ENCODE results near the gene NAPB. TPM values are rescaled to one million over a fixed set of nuclear protein-coding genes. Genes with fewer than 3 reads are reported as not detected.

NAPB gene
- total RNA-seq, 1 experiment from 2014 or later, result 9.6 TPM

DNA sequence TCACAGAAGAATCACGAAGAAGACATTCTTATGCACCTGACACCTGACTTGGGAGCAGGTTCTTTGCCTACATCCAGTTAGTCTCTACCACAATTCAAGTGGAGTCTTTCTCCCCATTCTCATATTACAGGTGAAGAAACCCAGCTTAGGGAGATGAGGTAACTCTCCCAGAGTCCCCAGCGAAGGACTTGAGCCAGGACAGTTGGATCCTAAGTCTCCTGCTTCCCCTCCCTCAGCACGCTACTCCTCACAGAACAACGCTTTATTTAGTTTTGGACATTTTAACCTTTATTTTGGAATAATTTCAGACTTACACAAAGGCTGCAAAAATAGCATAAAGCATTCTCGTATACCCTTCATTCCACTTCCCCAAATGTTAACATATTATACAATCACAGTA lies 17.4 kb upstream of the NAPB start:
- DNase-seq (ENCODE audit: low read depth), result no peak

DNA sequence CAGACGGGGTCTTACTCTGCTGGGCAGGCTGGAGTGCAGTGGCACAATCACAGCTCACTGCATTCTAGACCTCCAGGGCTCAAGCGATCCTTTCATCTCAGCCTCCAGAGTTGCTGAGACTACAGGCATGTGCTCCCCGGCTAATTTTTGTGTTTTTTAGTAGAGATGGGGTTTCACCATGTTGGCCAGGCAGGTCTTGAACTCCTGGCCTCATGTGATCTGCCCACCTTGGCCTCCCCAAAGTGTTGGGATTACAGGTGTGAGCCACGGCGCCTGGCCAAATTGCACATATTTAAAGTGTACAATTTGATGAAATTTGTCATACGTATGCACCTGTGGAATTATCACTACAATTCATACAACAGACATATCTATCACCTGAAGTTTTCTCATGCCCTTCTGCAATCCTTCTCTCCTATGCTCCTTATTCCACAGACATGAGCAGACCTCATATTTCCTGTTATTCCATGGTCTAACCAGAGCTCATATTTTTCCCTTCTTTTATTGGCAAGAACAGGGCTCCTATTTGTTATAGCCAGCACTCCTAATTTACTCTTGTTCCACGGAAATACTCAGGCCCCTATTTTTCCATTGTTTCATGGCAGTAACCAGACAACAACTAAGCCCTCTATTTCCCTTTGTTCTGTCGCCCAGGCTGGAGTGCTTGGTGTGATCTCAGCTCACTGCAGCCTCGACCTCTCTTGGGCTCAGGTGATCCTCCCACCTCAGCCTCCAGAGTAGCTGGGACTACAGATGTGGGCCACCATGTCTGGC lies 16.0 kb upstream of the NAPB start:
- no peak for DNase-seq (ENCODE audit: low read depth)

DNA sequence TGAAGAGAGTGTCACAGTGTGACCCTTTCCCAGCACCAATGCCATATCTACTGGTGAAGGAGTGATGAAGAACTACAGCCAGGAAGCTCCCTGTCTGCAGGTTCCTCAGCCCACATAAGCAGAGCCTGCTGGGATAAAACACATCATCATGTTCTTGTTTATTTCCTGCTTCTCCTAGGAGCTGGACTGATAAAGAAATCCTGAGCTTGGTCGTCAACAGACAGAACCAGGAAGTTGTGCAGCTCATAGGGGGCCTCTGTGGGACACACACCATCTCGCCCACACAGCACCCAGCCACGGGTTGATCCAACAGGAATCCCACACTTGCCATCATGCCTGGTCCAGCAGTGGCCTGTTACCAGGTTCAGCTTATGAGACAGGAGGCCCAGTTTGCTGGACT lies 15.4 kb upstream of the NAPB start:
- peak; percentile 31 for DNase-seq (ENCODE audit: low read depth)

DNA sequence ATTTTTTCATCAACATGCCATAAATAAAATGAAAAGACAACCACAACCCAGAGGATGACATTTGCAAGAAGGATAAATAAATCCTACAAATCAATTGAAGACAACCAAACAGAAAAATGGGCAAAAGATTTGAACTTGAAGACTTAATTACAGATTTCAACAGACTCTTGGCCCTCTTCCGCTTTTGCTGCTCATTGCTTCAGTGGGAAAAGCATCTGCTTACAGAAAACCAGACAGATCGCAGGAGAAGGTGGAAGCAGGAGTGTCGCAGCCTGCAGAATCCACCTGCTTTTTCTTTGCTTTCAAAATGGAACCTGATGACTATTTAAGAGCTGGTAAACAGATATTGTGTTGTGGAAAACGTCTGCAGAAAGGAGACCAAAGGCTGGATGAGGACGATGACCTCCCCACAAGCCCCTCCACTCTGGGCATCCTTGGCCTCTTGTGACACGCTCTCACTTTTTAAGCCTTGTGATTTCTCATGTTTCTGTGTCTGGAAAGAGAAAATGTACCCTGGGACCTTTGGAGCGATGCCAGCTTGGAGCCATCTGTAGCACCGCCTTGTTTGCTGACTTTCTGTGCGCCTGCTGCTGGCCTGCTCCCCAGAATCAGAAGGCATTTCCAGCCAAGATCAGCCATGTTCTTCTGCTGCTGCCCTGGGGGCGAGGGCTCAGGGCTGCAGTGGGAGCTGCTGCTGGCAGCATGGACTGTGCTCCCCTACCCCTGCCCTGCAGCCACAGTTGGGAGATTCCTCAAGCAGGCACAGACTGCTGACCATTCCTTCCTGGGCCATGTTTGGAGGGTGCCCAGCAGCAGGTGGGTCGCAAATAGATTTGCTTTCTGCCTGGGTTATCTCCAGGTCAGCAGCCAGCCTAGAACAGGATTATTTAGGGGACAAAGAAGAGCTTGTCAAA lies 14.6 kb upstream of the NAPB start:
- no peak for DNase-seq (ENCODE audit: low read depth)

DNA sequence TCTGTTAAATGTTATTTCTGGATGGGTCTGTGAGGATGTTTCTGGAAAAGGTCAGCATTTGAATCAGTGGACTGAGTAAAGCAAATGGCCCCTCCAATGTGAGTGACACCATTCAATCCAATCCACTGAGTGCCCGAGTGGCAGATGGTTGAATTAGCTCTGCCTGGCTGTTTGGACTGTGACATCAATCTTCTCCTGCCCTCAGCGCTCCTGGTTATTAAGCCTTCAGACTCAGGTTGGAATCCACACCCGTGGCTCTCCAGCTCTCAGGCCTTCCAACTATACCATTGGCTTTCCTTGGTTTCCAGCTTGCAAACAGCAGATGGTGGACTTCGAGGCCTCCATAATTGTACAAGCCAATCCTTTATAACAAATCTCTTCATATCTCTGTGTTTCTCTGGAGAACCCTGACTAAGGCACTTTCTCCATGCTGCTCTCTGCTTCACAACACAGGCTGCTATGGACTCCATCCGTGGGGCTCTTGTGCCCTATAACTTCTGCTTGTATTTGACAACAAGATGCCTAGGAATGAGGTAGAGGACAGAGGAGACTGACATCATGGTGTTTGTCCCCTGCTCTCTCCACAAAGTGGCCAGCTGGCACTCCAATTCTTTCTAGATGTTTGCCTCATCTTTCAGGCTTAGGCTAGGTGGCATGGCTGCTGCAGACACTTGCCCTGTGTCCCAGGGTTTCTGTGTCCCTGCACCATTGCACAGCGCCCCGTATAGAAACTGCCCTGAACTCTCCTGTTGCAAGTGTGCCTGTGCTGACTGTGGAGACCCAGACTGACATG lies 13.4 kb upstream of the NAPB start:
- no peak for DNase-seq (ENCODE audit: low read depth)

DNA sequence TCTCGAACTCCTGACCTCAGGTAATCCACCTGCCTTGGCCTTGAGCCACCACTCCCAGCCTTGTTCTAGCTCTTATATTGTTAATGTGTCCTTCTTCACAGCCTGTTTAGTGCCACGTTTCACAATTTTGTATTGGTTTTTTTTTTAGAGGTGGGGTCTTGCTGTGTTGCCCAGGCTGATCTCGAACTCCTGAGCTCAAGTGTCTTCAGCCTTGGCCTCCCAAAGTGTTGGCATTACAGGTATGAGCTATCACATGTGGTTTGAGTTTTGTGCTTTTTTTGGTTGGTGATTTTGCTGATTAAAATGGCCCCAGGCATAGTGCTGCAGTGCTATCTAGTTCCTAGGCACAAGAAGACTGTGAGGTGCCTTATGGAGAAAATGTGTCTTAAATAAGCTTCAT lies 12.3 kb upstream of the NAPB start:
- no peak for DNase-seq (ENCODE audit: low read depth)

DNA sequence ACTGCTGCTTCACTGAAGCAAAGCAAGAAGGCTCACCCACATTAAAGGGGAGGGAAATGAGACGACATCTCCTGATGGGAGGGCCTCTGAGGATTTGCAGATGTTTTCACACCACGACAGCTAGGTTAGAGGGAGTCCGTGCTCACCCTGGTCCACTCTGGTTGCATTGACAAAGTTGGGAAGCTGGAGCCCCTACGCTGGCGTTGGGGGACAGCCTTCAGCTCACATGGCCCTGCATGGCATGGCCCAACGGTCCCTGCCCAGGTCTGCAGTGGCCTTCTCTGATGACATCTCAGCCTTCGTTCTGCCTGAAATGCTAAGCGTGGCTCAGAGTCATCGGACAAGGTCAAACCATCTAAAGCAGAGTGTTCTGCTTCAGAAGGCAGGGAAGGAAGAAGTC lies 3.8 kb upstream of the NAPB start:
- DNase-seq (ENCODE audit: low read depth), result no peak

DNA sequence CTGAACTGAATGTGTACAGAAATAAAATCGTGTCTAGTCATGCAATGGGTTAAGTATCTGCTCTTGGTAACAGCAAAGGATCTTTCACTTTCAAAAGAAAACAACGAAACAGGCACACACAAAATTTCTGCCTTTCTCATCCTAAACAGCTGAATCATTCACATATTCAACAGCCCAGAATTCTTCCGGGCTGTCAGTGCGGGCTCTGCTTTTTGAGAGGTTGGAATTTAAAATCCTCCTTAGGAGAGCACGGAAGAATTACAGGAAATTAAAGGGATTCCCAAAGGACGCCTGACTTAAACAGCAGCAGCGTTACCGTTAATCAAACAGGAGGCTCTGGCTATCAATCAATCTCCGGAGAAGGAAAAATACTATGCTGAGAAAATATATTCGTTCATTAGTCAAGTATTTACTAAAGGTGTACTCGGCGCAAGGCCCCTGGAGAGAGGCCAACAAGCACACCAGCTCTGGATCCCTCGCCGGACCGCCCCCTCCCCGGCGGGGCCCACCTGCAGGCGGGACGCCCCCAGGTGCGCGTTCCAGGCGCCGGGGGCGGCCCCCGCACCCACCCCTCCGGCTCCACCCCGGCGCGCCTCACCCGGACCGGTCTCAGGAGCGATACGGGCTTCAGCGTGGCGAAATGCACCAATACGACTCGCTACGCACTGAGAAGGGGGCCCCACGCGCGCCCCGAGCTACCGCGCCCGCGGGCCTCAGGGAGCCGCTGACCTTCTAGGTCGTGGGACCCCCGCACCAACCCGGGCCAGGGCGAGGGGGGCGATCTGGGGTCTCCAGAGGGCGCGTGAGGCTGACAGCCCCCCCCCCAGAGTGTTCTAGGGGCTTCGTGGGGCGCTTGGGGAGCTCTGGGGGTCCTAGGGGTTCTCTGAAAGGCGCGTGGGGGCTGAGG lies 1.0 kb downstream of the NAPB start:
- DNase-seq (ENCODE audit: low read depth), result peak; percentile 80

DNA sequence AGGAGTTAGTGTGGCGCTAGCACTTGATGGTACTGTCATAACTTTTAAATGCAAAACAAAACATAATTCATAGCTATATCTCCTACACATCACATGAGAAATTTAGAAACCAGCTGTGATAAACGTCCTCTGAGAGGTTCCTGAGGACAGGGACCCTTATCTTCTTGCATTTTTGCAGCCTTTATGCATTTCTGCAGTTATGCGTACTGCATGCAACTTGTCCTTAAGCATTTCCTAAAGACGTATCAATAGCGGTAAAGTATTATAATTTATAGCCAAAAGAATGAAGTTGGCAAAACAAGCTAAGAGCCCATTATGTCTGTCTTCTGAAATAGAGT lies 1.7 kb downstream of the NAPB start:
- DNase-seq (ENCODE audit: low read depth), result no peak

DNA sequence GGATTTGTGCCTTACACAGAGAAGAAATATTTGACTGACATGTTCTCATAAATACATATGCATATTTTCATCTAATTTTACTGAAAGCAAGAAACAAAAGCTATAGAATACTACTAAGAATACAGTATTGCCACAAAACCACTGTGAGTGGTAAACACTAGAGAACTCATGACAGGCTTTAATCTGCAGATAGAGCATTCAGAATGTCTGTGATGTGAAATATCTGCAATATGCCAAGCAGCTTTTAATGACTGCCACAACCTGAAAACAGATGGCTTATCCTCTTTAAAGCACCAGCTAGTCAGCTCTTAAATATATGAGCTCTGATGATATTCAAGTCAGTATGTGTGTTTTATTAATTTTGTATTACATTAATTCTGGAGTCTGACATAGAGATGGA lies 3.4 kb downstream of the NAPB start:
- DNase-seq (ENCODE audit: low read depth), result no peak

DNA sequence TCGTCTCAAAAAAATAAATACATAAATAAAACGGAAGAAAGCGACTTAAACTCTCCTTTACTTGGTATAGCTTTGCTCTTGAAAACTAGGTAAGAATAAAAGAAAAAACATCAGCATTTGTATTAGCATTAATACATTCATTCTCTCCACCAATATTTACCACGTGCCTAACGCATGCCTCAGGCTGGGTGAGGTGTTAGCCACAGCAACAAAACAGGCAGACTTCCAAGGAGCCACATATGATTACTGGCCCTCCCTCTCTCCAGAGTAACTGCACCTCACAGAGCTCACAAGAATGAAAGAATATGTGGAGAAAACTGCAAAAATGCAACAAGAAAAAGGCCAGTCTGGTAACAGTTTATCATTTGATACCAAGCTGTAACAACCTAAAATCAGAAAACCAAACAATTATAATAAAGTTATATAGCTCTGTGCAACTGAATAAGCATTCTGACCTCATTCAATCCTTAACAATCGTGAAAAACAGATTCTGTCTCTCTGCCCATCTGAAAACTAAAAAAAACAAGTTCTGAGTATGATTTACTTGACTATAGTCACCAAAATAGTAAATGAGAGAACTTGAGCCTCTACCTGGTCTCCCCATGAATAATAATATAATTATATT lies 5.2 kb downstream of the NAPB start:
- peak; percentile 59 for DNase-seq (ENCODE audit: low read depth)

DNA sequence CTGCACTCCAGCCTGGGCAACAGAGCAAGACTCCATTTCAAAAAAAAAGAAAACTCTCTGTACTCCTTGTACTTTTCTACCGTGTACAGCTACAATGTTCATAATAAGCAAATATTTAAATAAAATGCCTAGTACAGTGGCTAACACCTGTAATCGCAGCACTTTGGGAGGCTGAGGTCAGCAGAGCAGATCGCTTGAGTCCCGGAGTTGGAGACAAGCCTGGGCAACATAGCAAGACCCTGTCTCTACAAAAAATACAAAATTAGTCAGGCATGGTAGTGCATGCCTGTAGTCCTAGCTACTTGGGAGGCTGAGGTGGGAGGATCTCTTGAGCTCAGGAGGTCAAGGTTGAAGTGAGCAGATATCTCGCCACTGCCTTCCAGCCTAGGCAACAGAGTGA lies 5.7 kb downstream of the NAPB start:
- no peak for DNase-seq (ENCODE audit: low read depth)

DNA sequence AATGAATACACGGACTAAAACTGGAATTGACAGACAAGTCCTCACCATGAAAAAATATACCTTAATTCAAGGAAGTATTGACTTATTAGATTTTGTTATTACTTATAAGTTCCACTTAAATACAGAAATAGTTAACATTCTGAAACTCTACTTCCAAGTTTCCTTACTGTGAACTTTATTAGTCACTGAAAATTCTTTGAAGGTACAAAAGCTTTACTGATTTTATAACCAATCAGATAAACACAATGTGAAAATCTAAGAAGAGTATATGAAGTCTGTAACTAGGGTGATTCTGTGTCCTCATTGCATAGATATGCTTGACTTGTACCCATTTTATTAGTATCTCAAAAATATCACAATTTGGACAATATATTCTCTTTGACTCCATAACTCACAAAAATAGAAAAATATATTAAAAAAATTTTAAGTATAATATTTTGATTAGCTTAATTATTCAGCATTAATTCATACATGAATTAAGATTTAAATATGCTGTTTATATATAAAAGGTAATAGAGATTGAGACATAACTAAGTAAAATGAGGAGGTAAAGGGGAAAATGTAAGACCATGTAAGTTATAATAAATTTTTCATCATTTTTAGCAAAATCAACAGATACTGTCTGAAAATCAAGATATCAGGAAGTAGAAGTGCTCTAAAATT lies 6.6 kb downstream of the NAPB start:
- no peak for DNase-seq (ENCODE audit: low read depth)

DNA sequence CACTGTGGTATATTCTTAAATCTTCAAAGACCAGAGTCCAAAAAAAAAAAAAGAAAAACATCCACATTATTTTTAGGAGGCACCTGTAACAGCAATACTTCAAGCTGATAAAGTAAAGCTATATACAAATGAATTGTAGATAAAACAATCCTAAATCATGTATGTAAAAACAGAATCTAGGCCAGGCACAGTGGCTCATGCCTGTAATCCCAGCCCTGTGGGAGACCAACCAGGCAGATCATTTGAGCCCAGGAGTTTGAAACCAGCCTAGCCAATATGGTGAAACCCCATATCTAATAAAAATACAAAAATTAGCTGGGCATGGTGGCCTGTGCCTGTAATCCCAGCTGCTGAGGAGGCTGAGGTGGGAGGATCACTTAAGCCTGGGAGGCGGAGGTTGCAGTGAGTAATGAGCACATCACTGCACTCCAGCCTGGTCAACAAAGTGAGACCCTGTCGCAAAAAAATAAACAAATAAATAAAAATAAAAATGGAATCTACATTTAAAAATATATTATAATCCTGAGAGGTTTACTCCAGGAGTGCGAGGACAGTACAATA lies 7.3 kb downstream of the NAPB start:
- no peak for DNase-seq (ENCODE audit: low read depth)

DNA sequence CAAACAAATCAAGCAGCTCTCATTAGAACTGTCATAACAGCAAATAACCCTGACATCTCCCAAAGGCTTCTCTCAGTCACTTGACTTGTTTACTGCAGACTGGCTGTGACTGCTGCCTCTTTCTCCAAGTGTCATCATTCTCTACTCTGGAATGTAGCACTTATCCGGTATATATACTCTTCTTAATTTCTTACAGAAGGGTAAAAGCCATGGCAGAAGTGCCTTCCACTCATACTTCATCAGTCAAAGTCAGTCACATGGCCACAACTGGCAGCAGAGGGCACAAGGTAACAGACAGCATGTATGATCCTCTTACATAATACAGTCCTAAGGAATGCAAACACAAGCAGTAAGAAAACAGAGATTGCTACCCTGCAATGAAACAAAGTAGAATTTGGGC lies 9.3 kb downstream of the NAPB start:
- no peak for DNase-seq (ENCODE audit: low read depth)

DNA sequence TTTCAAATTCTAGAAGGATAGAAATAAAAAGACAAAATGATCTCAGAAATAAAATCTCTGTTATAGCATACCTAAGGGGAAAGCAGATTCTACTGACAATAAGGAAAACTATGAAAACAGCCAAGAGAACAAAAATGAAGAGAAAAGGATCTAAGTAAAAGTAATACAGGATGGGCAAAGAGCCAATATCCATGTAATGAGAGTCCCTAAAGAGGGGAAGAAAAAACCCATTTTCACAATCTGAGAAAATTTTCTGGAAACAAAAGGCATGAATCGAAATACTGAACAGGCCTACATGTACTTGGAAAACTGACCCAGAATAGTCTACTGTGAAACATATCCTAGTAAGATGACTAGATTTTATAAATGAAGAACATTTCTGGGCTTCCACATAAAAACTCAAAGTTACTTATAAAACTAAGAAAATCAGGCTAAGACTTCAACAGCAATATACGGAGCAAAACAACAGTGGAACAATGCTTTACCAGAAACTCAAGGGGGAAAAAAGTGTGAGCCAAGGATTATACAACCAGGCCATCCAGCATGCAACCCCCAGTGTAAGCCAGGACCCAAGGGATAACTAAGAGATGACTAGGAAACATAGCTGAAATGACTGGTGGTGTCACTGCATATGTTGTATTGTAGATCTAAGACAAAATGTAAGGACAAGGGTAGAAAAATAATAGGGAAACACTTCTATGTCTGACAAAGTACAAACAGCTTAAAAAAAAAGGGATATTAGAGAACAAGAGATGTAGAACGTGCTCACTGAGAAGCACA lies 10.2 kb downstream of the NAPB start:
- no peak for DNase-seq (ENCODE audit: low read depth)

DNA sequence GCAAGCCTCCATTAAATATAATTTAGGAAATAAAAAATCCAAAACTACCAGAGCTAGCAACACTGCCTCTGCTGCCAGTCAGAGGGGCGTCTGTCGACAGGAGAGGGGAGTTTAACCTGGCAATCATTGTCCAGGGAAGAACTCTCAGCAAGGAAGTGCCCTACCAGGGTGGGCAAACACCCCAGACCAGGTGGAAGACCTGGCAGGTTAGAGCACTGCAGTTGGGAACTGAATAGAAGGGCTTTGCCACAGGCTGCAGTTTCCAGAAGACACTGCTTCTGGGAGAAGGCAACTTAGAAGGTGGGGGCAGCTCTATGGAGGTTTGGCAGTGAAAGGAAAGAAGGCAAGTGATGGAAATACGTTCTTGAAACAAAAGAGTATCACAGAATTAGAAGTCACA lies 11.5 kb downstream of the NAPB start:
- DNase-seq (ENCODE audit: low read depth), result no peak

DNA sequence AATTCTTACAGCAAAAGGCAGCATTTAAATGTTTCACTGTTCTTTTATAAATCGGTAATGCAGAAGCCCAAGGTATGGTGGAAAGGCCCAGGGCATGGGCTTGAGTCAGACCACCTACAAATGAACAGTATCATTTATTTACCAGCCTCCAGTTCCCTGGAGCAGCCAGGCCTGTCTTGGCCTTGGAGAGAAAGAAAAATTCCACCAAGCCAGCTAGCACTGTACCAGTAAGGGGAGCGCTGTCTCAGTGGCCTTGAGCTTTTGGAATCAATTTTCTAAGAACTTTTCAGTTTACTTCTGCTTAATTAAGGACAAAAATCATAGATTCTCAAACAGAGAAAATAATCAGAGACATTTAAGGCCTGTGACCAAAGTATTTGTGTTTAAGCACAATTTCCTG lies 12.3 kb downstream of the NAPB start:
- no peak for DNase-seq (ENCODE audit: low read depth)

DNA sequence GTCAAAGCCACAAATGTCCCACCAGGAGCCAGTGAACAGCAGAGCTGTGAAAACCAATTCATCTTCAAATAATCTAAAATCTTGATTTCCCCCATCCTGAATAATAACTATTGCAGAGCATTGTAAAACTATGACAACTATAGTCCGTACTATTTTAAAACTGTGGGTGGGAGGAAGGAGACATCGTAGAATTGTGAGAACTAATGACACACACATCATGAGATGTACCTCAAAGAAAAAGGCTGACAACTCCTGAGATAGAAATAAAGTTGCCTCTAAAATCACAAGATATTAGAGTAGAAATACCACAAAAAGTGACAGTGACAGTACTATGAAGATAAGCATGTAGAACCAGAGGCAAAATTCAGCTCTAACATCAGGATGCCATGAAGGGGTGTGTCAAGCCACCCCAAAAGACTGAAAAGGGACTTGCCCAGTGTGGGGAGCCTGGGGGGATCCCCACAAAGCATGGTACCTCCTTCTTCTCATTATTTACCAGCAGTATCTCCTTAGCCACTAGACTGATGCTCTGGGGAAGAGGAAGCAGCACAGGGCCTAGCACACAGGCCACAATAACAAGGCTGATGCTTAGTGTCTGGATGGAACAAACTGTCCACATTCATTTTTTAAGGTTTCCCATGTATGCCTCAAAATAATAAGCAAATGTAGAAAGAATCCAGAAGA lies 13.4 kb downstream of the NAPB start:
- DNase-seq (ENCODE audit: low read depth), result no peak

Data from M059J (cell line).